ENCODE data around the gene PHAF1. TPM values are rescaled to one million over a fixed set of nuclear protein-coding genes. Genes with fewer than 3 reads are reported as not detected.

Gene PHAF1
- total and polyA plus RNA-seq, 2 of the 8 experiments (the other 6 are each of a cell fraction or from before 2014, with no cell fraction given): 18.6 to 26.4 TPM

GRCh38 chr16:67145746-67146145, 36.0 kb downstream of the PHAF1 start:
- ChIA-PET POLR2A (ENCODE audit: partially characterized antibody) (interaction anchor here (1.0 kb wide), 1 partner anchor 26 kb away, joined by 3 read pairs; no protein-coding TSS in a partner anchor), CTCF (ENCODE audit: partially characterized antibody) (interaction anchor here (1.4 to 3.1 kb wide), 4 partner anchors 10 to 128 kb away, joined by 3 to 12 read pairs (median 6); no protein-coding TSS in a partner anchor)
- Histone ChIP-seq H3K4me3 (ENCODE audit: extremely low read depth in 1 of 4, insufficient read depth in 2 of 4, low read depth in 3 of 4, low read length in 4 of 4) (no peak overlapping the region), H3K23ac (ENCODE audit: insufficient read length) (no peak overlapping the region), H3K27ac (ENCODE audit: low read depth, low read length) (no peak overlapping the region), H3K14ac (ENCODE audit: insufficient read length) (no peak overlapping the region), H3K27me3 (replicated peaks in 1 of 4; ENCODE audit: control insufficient read depth in 3 of 4, extremely low read depth in 1 of 4, insufficient read depth in 3 of 4, low read length in 3 of 4) (peaks cover 0 to 6% (median under 1%) of the 10 kb centered on the region in 4 experiments; a peak in 4 of 7 replicates), H3K36me3 (ENCODE audit: control insufficient read depth in 2 of 4, insufficient read depth in 4 of 4, low read length in 3 of 4) (peaks cover 13 to 42% (median 33%) of the 10 kb centered on the region in 4 experiments; a peak in 7 of 8 replicates), H3K79me1 (ENCODE audit: low read depth, low read length) (no peaks in the 10 kb centered on the region), H4K91ac (replicated peaks; ENCODE audit: insufficient read length, low read length) (no peak overlapping the region), H3K56ac (replicated peaks; ENCODE audit: insufficient read length, low read depth, low read length) (no peak overlapping the region), H2BK120ac (replicated peaks; ENCODE audit: low read depth, low read length) (no peak overlapping the region), H4K20me1 (replicated peaks in 1 of 2; ENCODE audit: control insufficient read depth in 1 of 2, insufficient read depth in 2 of 2, low read length in 2 of 2) (peaks cover 3 to 20% of the 10 kb centered on the region in 2 experiments), H2BK15ac (ENCODE audit: low read length) (no peak overlapping the region), H2BK20ac (ENCODE audit: low read length) (no peak overlapping the region), H3K79me2 (ENCODE audit: control insufficient read depth in 1 of 2, insufficient read depth in 2 of 2, low read length in 2 of 2) (no peaks in the 10 kb centered on the region), H2BK12ac (ENCODE audit: low read depth, low read length) (no peak overlapping the region), H2AFZ (ENCODE audit: low read length) (no peak overlapping the region), H3K4ac (replicated peaks; ENCODE audit: insufficient read length, low read depth, low read length) (no peak overlapping the region), H2BK5ac (ENCODE audit: low read depth, low read length) (no peak overlapping the region), H3K4me2 (ENCODE audit: insufficient read depth in 1 of 2, low read depth in 2 of 2, low read length in 2 of 2) (no peak overlapping the region), H4K5ac (ENCODE audit: insufficient read length, low read depth, low read length) (no peak overlapping the region), H3K9me3 (ENCODE audit: insufficient read depth in 2 of 2, low read depth in 1 of 2, low read length in 1 of 2) (no peaks in the 10 kb centered on the region; a peak in 1 of 4 replicates), H3K9ac (replicated peaks in 1 of 4; ENCODE audit: extremely low read depth in 1 of 4, low read depth in 3 of 4, low read length in 3 of 4) (no peak overlapping the region), H3K23me2 (ENCODE audit: low read depth, low read length) (peaks cover 10% of the 10 kb centered on the region; the same call in 1 of the 2 replicates), H3K18ac (ENCODE audit: extremely low read depth, low read length) (no peak overlapping the region), H4K8ac (ENCODE audit: extremely low read depth, insufficient read depth, low read length) (no peak overlapping the region), H3K4me1 (replicated peaks in 1 of 4; ENCODE audit: control insufficient read depth in 3 of 4, insufficient read depth in 4 of 4, low read length in 3 of 4) (peaks cover 0 to 5% (median 4%) of the 10 kb centered on the region in 4 experiments; a peak in 4 of 7 replicates), H2AK5ac (ENCODE audit: low read depth, low read length) (no peak overlapping the region)
- DNase-seq (ENCODE audit: low read depth in 1 of 2, low spot score in 2 of 2) (no peak), FAIRE-seq (no peak)
- 100% methylated on average over 2 of the region's 2 CpGs; no CpG with 5 or more reads in 1 of the 2 experiments for WGBS, 2 experiments (ENCODE audit: extremely low coverage in 1 of 2, insufficient coverage in 1 of 2, insufficient read length in 1 of 2, insufficient replicate concordance in 2 of 2, low coverage in 1 of 2, low lambda C conversion rate in 2 of 2, missing lambda C conversion rate in 1 of 2)
- no peak for TF ChIP-seq SP2 (IDR thresholded peaks at IDR 0.05; ENCODE audit: low read length)
- TF ChIP-seq EP300 (IDR thresholded peaks at IDR 0.05; ENCODE audit: borderline replicate concordance in 1 of 2, low read depth in 2 of 2, low read length in 2 of 2): no peak

All from H1 (cell line).